GM12892 (cell line): ENCODE measurements around the gene MEGF11.

ENCODE experiments used
- POLR2A ChIP-seq: IDR thresholded peaks from 2 replicates; pipeline ENCODE4 v1.6.1; 2011; ENCODE audit warnings: low read depth, low read length, control low read depth
- POLR2AphosphoS5 ChIP-seq: IDR thresholded peaks from 2 replicates; pipeline ENCODE4 v1.6.1; 2011; ENCODE audit warnings: low read depth, low read length, control low read depth
- TAF1 ChIP-seq: IDR thresholded peaks from 2 replicates; pipeline ENCODE4 v1.6.1; 2011; ENCODE audit warnings: low read depth, mild to moderate bottlenecking, control low read depth, low read length, borderline replicate concordance

GRCh38 chr15:66236806-66237375 is 16.7 kb downstream of the MEGF11 start:
- TF ChIP-seq POLR2A, result no peak
- TF ChIP-seq POLR2AphosphoS5, result no peak
- TF ChIP-seq TAF1, result no peak
